ENCODE measurements around the gene ARHGEF37. TPM values are rescaled to one million over a fixed set of nuclear protein-coding genes. Genes with fewer than 3 reads are reported as not detected.
A peak's percentile ranks its signal among the peaks of the same experiment; 100 is the strongest.

Gene ARHGEF37
- total RNA-seq, 2 experiments from 2014 or later: 1.1 TPM

- POLR2A ChIA-PET: interaction anchor here (1.3 kb wide), 1 partner anchor 34 kb away, joined by 4 read pairs; no protein-coding TSS in a partner anchor
- ATAC-seq: peak; percentile 18
- Mint-ChIP-seq H3K4me1 (ENCODE audit: low read depth) (peaks cover 20% of the 10 kb centered on the region), H3K9me3 (no peaks in the 10 kb centered on the region), H3K36me3 (ENCODE audit: low read depth) (no peaks in the 10 kb centered on the region), H3K27ac (peak overlapping the region; percentile 34), H3K27me3 (peaks cover 16% of the 10 kb centered on the region), H3K4me3 (peak overlapping the region; percentile 72)
- no peak for DNase-seq
- no peak for TF ChIP-seq CTCF (IDR thresholded peaks at IDR 0.05)
- intact Hi-C loops (cut with micrococcal nuclease): no loop called here
- CTCF ChIA-PET: interaction anchor here (1.0 to 2.8 kb wide), 5 partner anchors 16 to 194 kb away, joined by 3 to 14 read pairs (median 7); no protein-coding TSS in a partner anchor
Measured at GRCh38 chr5:149580808-149581191, 498 bp upstream of the ARHGEF37 start.

- Mint-ChIP-seq H3K9me3 (no peaks in the 10 kb centered on the region), H3K27ac (no peak overlapping the region), H3K4me3 (peak overlapping the region; percentile 72), H3K36me3 (ENCODE audit: low read depth) (no peaks in the 10 kb centered on the region), H3K4me1 (ENCODE audit: low read depth) (peaks cover 17% of the 10 kb centered on the region), H3K27me3 (peaks cover 17% of the 10 kb centered on the region)
- no peak for ATAC-seq
- no peak for DNase-seq
- ChIA-PET POLR2A (interaction anchor here (1.3 to 1.6 kb wide), 2 partner anchors 30 to 35 kb away, joined by 3 to 4 read pairs; no protein-coding TSS in a partner anchor), CTCF (interaction anchor here (0.6 to 2.8 kb wide), 8 partner anchors 12 to 271 kb away, joined by 3 to 14 read pairs (median 3); no protein-coding TSS in a partner anchor)
- intact Hi-C loops (cut with micrococcal nuclease): no loop called here
- no peak for TF ChIP-seq CTCF (IDR thresholded peaks at IDR 0.05)
Measured at GRCh38 chr5:149581931-149582768, 852 bp downstream of the ARHGEF37 start.

- CTCF ChIA-PET: interaction anchor here (0.6 to 1.0 kb wide), 3 partner anchors 20 to 269 kb away, joined by 3 read pairs; no protein-coding TSS in a partner anchor
- Mint-ChIP-seq H3K9me3 (no peaks in the 10 kb centered on the region), H3K27ac (no peak overlapping the region), H3K4me1 (ENCODE audit: low read depth) (peaks cover 17% of the 10 kb centered on the region), H3K4me3 (no peak overlapping the region), H3K36me3 (ENCODE audit: low read depth) (no peaks in the 10 kb centered on the region), H3K27me3 (peaks cover 17% of the 10 kb centered on the region)
- intact Hi-C loops (cut with micrococcal nuclease): no loop called here
- TF ChIP-seq CTCF (IDR thresholded peaks at IDR 0.05): no peak
- DNase-seq: no peak
- POLR2A ChIA-PET: no interaction called here
- no peak for ATAC-seq
Measured at GRCh38 chr5:149583394-149583793, 2.1 kb downstream of the ARHGEF37 start.

GRCh38 chr5:149584121-149584520, 2.8 kb downstream of the ARHGEF37 start:
- ChIA-PET CTCF (no interaction called here), POLR2A (no interaction called here)
- DNase-seq: no peak
- no peaks in the 10 kb centered on the region for H3K9me3 Mint-ChIP-seq
- no peak overlapping the region for H3K4me3 Mint-ChIP-seq
- no peak for TF ChIP-seq CTCF (IDR thresholded peaks at IDR 0.05)
- no peak overlapping the region for H3K27ac Mint-ChIP-seq
- no peak for ATAC-seq
- H3K36me3 Mint-ChIP-seq (ENCODE audit: low read depth): no peaks in the 10 kb centered on the region
- intact Hi-C loops (cut with micrococcal nuclease): no loop called here
- peaks cover 17% of the 10 kb centered on the region for H3K27me3 Mint-ChIP-seq
- H3K4me1 Mint-ChIP-seq (ENCODE audit: low read depth): peaks cover 17% of the 10 kb centered on the region

- Mint-ChIP-seq H3K27ac (no peak overlapping the region), H3K4me3 (no peak overlapping the region), H3K36me3 (ENCODE audit: low read depth) (no peaks in the 10 kb centered on the region), H3K9me3 (no peaks in the 10 kb centered on the region), H3K4me1 (ENCODE audit: low read depth) (peaks cover 10% of the 10 kb centered on the region), H3K27me3 (peaks cover 10% of the 10 kb centered on the region)
- DNase-seq (no peak), ATAC-seq (no peak)
- intact Hi-C loops (cut with micrococcal nuclease): no loop called here
- no peak for TF ChIP-seq CTCF (IDR thresholded peaks at IDR 0.05)
- CTCF ChIA-PET: interaction anchor here (1.8 kb wide), 1 partner anchor 21 kb away, joined by 5 read pairs; no protein-coding TSS in a partner anchor
- POLR2A ChIA-PET: no interaction called here
Measured at GRCh38 chr5:149585910-149586309, 4.6 kb downstream of the ARHGEF37 start.
